PFSK-1 (cell line): ENCODE results near the gene CLINT1.

Experiments
- FOXP2 ChIP-seq: optimal IDR thresholded peaks from 2 replicates; pipeline ENCODE3; 2011; ENCODE audit warnings: borderline replicate concordance, control low read depth, inconsistent platforms; ENCODE audit not compliant: insufficient read depth; ENCODE audit errors: extremely low read length, extremely low read depth
- POLR2AphosphoS5 ChIP-seq: IDR thresholded peaks from 2 replicates; pipeline ENCODE4 v1.6.1; 2012; ENCODE audit warnings: low read depth, mild to moderate bottlenecking, control low read depth, low read length, moderate library complexity
- REST ChIP-seq, 2 experiments: IDR thresholded peaks; 2 replicates each; pipeline versions ENCODE4 v1.6.1 to v1.8.0; 2011 to 2012; ENCODE audit warnings: low read depth in 2 of 2, low read length in 2 of 2, control low read depth in 1 of 2, inconsistent platforms in 1 of 2, mild to moderate bottlenecking in 1 of 2, moderate library complexity in 1 of 2; ENCODE audit not compliant: insufficient read depth in 1 of 2
- SIN3A ChIP-seq: IDR thresholded peaks from 2 replicates; pipeline ENCODE4 v1.6.1; 2012; ENCODE audit warnings: mild to moderate bottlenecking, low read length, moderate library complexity, borderline replicate concordance; ENCODE audit not compliant: insufficient read depth
- TAF1 ChIP-seq: IDR thresholded peaks from 2 replicates; pipeline ENCODE4 v1.6.1; 2012; ENCODE audit warnings: low read length, control low read depth, borderline replicate concordance; ENCODE audit not compliant: insufficient read depth

CLINT1 gene

GRCh38 chr5:157828944-157829639, 29.9 kb downstream of the CLINT1 start:
- no peak for TF ChIP-seq TAF1
- TF ChIP-seq POLR2AphosphoS5, result no peak
- no peak for TF ChIP-seq REST (IDR thresholded peaks at IDR 0.05; ENCODE audit: insufficient read depth in 1 of 2, low read depth in 2 of 2, low read length in 2 of 2)
- no peak for TF ChIP-seq SIN3A
- no peak for TF ChIP-seq FOXP2

GRCh38 chr5:157828105-157828943, 30.6 kb downstream of the CLINT1 start:
- no peak for TF ChIP-seq POLR2AphosphoS5
- TF ChIP-seq SIN3A, result no peak
- no peak for TF ChIP-seq TAF1

GRCh38 chr5:157827423-157827822, 31.5 kb downstream of the CLINT1 start:
- TF ChIP-seq REST (IDR thresholded peaks at IDR 0.05; ENCODE audit: insufficient read depth in 1 of 2, low read depth in 2 of 2, low read length in 2 of 2), result no peak
- TF ChIP-seq POLR2AphosphoS5, result no peak
- TF ChIP-seq FOXP2, result no peak
- no peak for TF ChIP-seq SIN3A
- no peak for TF ChIP-seq TAF1

GRCh38 chr5:157823655-157824054, 35.3 kb downstream of the CLINT1 start:
- TF ChIP-seq TAF1 (no peak), FOXP2 (no peak), REST (IDR thresholded peaks at IDR 0.05; ENCODE audit: insufficient read depth in 1 of 2, low read depth in 2 of 2, low read length in 2 of 2) (no peak), POLR2AphosphoS5 (no peak), SIN3A (no peak)

GRCh38 chr5:157821822-157822622, 36.9 kb downstream of the CLINT1 start:
- TF ChIP-seq TAF1, result no peak
- TF ChIP-seq POLR2AphosphoS5, result no peak
- TF ChIP-seq SIN3A, result no peak
- no peak for TF ChIP-seq REST (IDR thresholded peaks at IDR 0.05; ENCODE audit: insufficient read depth in 1 of 2, low read depth in 2 of 2, low read length in 2 of 2)
- TF ChIP-seq FOXP2, result no peak
